Measurements from ENCODE around the gene MRPL28. TPM values are rescaled to one million over a fixed set of nuclear protein-coding genes. Genes with fewer than 3 reads are reported as not detected.

MRPL28 gene
- total and polyA plus RNA-seq, 2 donors (not counting 3 experiments of a cell fraction or from before 2014, with no cell fraction given) = 104 to 180 TPM

- Histone ChIP-seq H3K4me3 (replicated peaks in 1 of 3; ENCODE audit: insufficient read depth in 1 of 3, low read depth in 1 of 3, low read length in 3 of 3) (no peak overlapping the region), H3K4me2 (ENCODE audit: insufficient read depth, low read length) (no peak overlapping the region), H3K79me2 (ENCODE audit: control insufficient read depth, insufficient read depth, low read length) (peaks cover 59% of the 10 kb centered on the region), H2AFZ (ENCODE audit: low read depth, low read length) (no peak overlapping the region), H3K4me1 (ENCODE audit: control insufficient read depth, extremely low read depth, insufficient read depth, low read length) (peaks cover 16% of the 10 kb centered on the region), H3K9ac (replicated peaks; ENCODE audit: extremely low read depth, insufficient read depth, low read length) (no peak overlapping the region), H4K20me1 (replicated peaks; ENCODE audit: control insufficient read depth, extremely low read depth, insufficient read depth, low read length) (no peaks in the 10 kb centered on the region), H3K27me3 (ENCODE audit: control insufficient read depth in 2 of 2, insufficient read depth in 2 of 2, low read length in 2 of 2) (no peaks in the 10 kb centered on the region), H3K36me3 (ENCODE audit: control insufficient read depth in 2 of 2, extremely low read depth in 1 of 2, insufficient read depth in 2 of 2, low read length in 2 of 2) (peaks cover 0 to 2% of the 10 kb centered on the region in 2 experiments), H3K27ac (ENCODE audit: insufficient read depth, low read depth, low read length) (no peak overlapping the region), H3K9me3 (replicated peaks; ENCODE audit: control insufficient read depth, insufficient read depth, low read length) (no peaks in the 10 kb centered on the region), H3K9me1 (replicated peaks; ENCODE audit: control insufficient read depth, extremely low read depth, insufficient read depth, low read length) (no peaks in the 10 kb centered on the region)
- dilution Hi-C loops (cut with MboI; ENCODE audit: extremely low pct_ligation_motif_present, low sequenced_read_pairs) = no loop called here
- TF ChIP-seq EZH2 (IDR thresholded peaks at IDR 0.05; ENCODE audit: borderline replicate concordance, low read depth, low read length, severe bottlenecking) (no peak), MAX (IDR thresholded peaks at IDR 0.05; ENCODE audit: insufficient read depth, insufficient read length) (no peak), FOS (IDR thresholded peaks at IDR 0.05; ENCODE audit: borderline replicate concordance, insufficient read depth, low read length) (no peak), POLR2AphosphoS5 (IDR thresholded peaks at IDR 0.05; ENCODE audit: insufficient read depth, low read depth, low read length) (no peak), CTCF (IDR thresholded peaks at IDR 0.05; ENCODE audit: extremely low read depth in 1 of 2, insufficient read depth in 1 of 2, low read depth in 1 of 2, low read length in 2 of 2) (no peak), MYC (IDR thresholded peaks at IDR 0.05; ENCODE audit: low read depth, low read length) (no peak), POLR2A (IDR thresholded peaks at IDR 0.05; ENCODE audit: low read depth, low read length) (no peak), JUN (IDR thresholded peaks at IDR 0.05; ENCODE audit: borderline replicate concordance, insufficient read depth, insufficient read length, low read depth) (no peak), GATA2 (IDR thresholded peaks at IDR 0.05; ENCODE audit: insufficient read depth, insufficient read length, low read depth, low read length) (no peak)
- no TSS peak for BruUV-seq (replicated peaks)
- FAIRE-seq = no peak
- ChIA-PET POLR2A (no interaction called here), CTCF (no interaction called here)
- no peak for DNase-seq (ENCODE audit: low read depth, low spot score)
- intact Hi-C loops (cut with micrococcal nuclease) = no loop called here
These were observed 46.2 kb downstream of the MRPL28 start for GRCh38 chr16:324201-324450.

Measured in endothelial cell of umbilical vein (primary cell).